Esophagus muscularis mucosa (tissue), 4 donors: ENCODE data around the gene COL2A1. TPM values are rescaled to one million over a fixed set of nuclear protein-coding genes. Genes with fewer than 3 reads are reported as not detected.

ENCODE experiments used
- DNase-seq: peaks from one replicate; pipeline ENCODE4 v3.0.0-alpha.2; 2017; ENCODE audit errors: extremely low spot score
- H3K27ac ChIP-seq, 4 donors: fragments of 200-600 bp; sonication (generic); replicated peaks in 1 of 4; 1 replicate in 3 of 4; 2 replicates in 1 of 4; pipeline ENCODE4 v1.5.1; 2016 to 2019; ENCODE audit warnings: mild to moderate bottlenecking in 1 of 4
- H3K27me3 ChIP-seq, 4 donors: fragments of 200-600 bp; sonication (generic); one replicate each; pipeline versions ENCODE4 v1.5.1 to v1.6.0; 2016 to 2019
- H3K36me3 ChIP-seq, 4 donors: fragments of 200-600 bp; sonication (generic); one replicate each; pipeline ENCODE4 v1.5.1; 2016 to 2019
- H3K4me1 ChIP-seq, 4 donors: fragments of 200-600 bp; sonication (generic); one replicate each; pipeline ENCODE4 v1.5.1; 2016 to 2019
- H3K4me3 ChIP-seq, 4 donors: fragments of 200-600 bp; sonication (generic); 1 replicate in 2 of 4; 2 replicates in 2 of 4; pipeline ENCODE4 v1.5.1; 2016 to 2019; ENCODE audit warnings: mild to moderate bottlenecking in 4 of 4, moderate library complexity in 1 of 4
- H3K9me3 ChIP-seq, 4 donors: fragments of 200-600 bp; sonication (generic); 1 replicate in 3 of 4; 2 replicates in 1 of 4; pipeline ENCODE4 v1.5.1; 2016 to 2019
- EP300 ChIP-seq: sonication (generic); formaldehyde crosslinking; IDR thresholded peaks from one replicate; pipeline ENCODE4 v1.6.1; 2017; ENCODE audit warnings: antibody characterized with exemption
- POLR2A ChIP-seq: fragments of 450-650 bp; IDR thresholded peaks from one replicate; pipeline ENCODE4 v1.6.1; 2017; ENCODE audit warnings: antibody characterized with exemption, moderate library complexity, mild to moderate bottlenecking, low read depth
- POLR2AphosphoS5 ChIP-seq, 2 donors: sonication (generic); formaldehyde crosslinking; IDR thresholded peaks; one replicate each; pipeline ENCODE4 v1.6.1; 2017; ENCODE audit warnings: antibody characterized with exemption in 2 of 2
- WGBS: methylation state at CpG from one replicate; pipeline ENCODE4 v1.1.5; 2018; 5-methylcytosine and 5-hydroxymethylcytosine counted together
- intact Hi-C: fragments of 100-400 bp; cut with DNase I; formaldehyde crosslinking; loops from one replicate; pipeline ENCODE4 v1.15.1; 2023
- total RNA-seq, 4 donors: library from RNA; depleted of rRNA; stranded (reverse); fragments of >200 nt; gene quantifications; one replicate each; pipeline versions ENCODE4 v1.1.0 to v1.2.1, GENCODE V29; 2016
- TF ChIP-seq, protein P1 (sequence below), 3 experiments: fragments of 200-600 bp in 2 of 3; fragments of 450-650 bp in 1 of 3; sonication (generic) in 2 of 3; IDR thresholded peaks; one replicate each; pipeline ENCODE4 v1.5.1; 2017 to 2019; ENCODE audit warnings: antibody characterized with exemption in 3 of 3, mild to moderate bottlenecking in 2 of 3, moderate library complexity in 1 of 3

The COL2A1 gene
- total RNA-seq, 4 donors from 2014 or later: not detected

DNA sequence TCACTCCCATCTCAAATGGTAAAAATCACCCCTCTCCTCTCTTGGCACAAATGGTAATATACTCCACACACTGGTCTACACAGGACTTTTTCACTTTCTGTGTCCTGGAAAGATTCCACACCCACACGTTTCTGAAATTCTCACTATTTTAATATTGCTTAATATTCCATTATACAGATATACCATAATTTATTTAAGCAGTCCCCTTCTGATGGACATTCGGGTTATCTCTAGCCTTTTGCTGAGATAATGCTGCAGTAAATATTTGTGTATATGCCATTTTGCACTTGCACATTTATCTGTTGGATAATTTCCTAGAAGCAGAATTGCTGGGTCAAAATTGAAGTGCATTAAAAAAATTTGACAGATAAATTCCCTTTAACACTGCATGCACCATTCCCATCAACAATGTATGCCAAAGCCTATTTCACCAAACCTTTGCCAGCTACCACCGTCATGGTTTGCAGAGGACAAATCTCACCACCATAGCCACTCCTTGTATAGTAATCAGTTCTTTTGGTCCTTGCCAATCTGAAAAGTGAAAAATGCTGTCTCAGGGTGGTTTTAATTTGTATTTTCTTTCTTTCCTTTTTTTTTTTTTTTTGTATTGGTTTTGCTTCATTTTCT lies 15.5 kb upstream of the COL2A1 start:
- H3K27me3 ChIP-seq: peaks cover 0 to 60% (median 2%) of the 10 kb centered on the region in 4 donors
- H3K36me3 ChIP-seq: no peaks in the 10 kb centered on the region
- peaks cover 0 to 4% (median 0%) of the 10 kb centered on the region in 4 donors for H3K4me1 ChIP-seq
- no peak overlapping the region for H3K4me3 ChIP-seq
- intact Hi-C loops: no loop called here
- TF ChIP-seq, protein P1, sequence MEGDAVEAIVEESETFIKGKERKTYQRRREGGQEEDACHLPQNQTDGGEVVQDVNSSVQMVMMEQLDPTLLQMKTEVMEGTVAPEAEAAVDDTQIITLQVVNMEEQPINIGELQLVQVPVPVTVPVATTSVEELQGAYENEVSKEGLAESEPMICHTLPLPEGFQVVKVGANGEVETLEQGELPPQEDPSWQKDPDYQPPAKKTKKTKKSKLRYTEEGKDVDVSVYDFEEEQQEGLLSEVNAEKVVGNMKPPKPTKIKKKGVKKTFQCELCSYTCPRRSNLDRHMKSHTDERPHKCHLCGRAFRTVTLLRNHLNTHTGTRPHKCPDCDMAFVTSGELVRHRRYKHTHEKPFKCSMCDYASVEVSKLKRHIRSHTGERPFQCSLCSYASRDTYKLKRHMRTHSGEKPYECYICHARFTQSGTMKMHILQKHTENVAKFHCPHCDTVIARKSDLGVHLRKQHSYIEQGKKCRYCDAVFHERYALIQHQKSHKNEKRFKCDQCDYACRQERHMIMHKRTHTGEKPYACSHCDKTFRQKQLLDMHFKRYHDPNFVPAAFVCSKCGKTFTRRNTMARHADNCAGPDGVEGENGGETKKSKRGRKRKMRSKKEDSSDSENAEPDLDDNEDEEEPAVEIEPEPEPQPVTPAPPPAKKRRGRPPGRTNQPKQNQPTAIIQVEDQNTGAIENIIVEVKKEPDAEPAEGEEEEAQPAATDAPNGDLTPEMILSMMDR (IDR thresholded peaks at IDR 0.05): no peak
- no peak for DNase-seq
- no peak overlapping the region for H3K27ac ChIP-seq
- 65% methylated on average over 3 of the region's 3 CpGs for WGBS
- H3K9me3 ChIP-seq: no peaks in the 10 kb centered on the region

DNA sequence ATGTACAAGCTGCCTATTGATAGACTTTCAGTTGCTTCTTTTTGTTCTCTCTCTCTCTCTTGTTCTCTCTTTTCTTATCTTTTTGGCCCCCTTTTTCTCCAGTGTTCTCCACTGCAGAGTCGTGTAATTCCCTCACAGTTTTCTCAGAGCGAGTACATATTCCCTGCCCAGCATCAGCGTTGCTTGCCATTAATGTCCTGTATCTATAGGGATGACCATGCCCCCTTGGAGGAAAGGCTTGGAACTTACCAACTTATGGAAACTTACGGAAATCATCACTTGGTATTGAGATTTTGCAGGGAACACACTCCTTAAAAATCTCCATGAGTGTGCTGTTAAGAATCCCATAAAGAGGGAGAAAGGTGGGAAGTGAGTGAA lies 14.3 kb upstream of the COL2A1 start:
- TF ChIP-seq, protein P1 (IDR thresholded peaks at IDR 0.05): no peak
- TF ChIP-seq EP300 (no peak), POLR2A (no peak), POLR2AphosphoS5 (IDR thresholded peaks at IDR 0.05) (no peak)
- Histone ChIP-seq H3K4me3 (no peak overlapping the region), H3K4me1 (peaks cover 0 to 4% (median 0%) of the 10 kb centered on the region in 4 donors), H3K9me3 (no peaks in the 10 kb centered on the region), H3K27ac (no peak overlapping the region), H3K27me3 (peaks cover 0 to 58% (median 2%) of the 10 kb centered on the region in 4 donors), H3K36me3 (no peaks in the 10 kb centered on the region)
- no peak for DNase-seq
- intact Hi-C loops: no loop called here
- 70% methylated on average over 4 of the region's 4 CpGs for WGBS

DNA sequence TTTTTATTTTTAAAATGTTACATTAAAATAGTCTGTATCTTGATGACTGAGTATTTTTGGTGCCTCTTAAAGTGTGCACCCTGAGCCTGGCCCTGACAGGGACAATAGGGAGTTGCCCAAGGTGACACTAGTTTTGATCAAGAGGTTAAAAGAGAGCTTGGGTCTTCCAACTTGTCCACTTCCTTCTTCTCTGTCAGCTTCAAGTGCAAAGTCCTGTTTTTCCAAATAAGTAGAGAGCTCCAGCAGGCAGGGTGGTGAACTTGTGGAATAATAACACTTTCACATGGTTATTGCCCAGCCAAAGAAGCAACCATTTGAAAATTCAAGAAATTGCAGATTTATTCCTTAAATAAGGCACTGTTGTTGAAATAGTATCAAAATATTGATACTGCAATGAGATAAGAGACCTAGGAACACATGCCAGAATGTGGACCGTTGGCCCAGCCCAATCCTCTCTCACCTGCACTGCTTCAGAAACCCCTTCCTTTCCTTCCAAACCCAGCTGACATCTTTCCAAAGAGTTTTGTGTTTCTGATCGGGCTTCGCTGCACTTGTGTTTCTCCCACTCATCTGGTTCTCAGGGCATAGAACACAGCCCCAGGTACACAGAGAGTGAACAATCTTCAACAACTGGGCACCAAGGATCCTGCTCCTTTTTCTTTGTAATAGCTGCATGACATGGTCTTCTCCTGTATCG lies 13.8 kb upstream of the COL2A1 start:
- H3K27ac ChIP-seq: no peak overlapping the region
- no peak overlapping the region for H3K4me3 ChIP-seq
- no peaks in the 10 kb centered on the region for H3K36me3 ChIP-seq
- intact Hi-C loops: no loop called here
- WGBS: 76% methylated on average over 4 of the region's 4 CpGs
- no peak for DNase-seq
- TF ChIP-seq EP300: no peak
- no peak for TF ChIP-seq POLR2AphosphoS5 (IDR thresholded peaks at IDR 0.05)
- no peak for TF ChIP-seq POLR2A
- TF ChIP-seq, protein P1 (IDR thresholded peaks at IDR 0.05): no peak
- no peaks in the 10 kb centered on the region for H3K9me3 ChIP-seq
- peaks cover 0 to 3% (median 0%) of the 10 kb centered on the region in 4 donors for H3K4me1 ChIP-seq
- H3K27me3 ChIP-seq: peaks cover 0 to 57% (median 2%) of the 10 kb centered on the region in 4 donors

GRCh38 chr12:48017496-48017895 lies 13.2 kb upstream of the COL2A1 start:
- no peaks in the 10 kb centered on the region for H3K9me3 ChIP-seq
- no peaks in the 10 kb centered on the region for H3K4me1 ChIP-seq
- 80% methylated on average over 5 of the region's 5 CpGs for WGBS
- intact Hi-C loops: no loop called here
- no peak overlapping the region for H3K27ac ChIP-seq
- peaks cover 0 to 51% (median 2%) of the 10 kb centered on the region in 4 donors for H3K27me3 ChIP-seq
- DNase-seq: no peak
- H3K36me3 ChIP-seq: no peaks in the 10 kb centered on the region
- H3K4me3 ChIP-seq: no peak overlapping the region
- TF ChIP-seq EP300 (no peak), POLR2A (no peak), POLR2AphosphoS5 (IDR thresholded peaks at IDR 0.05) (no peak)
- TF ChIP-seq, protein P1 (IDR thresholded peaks at IDR 0.05): no peak
